GM19372 (cell line): ENCODE measurements around the gene GDF3.
"Not testable (repeated sequence)": the region's sequence is repeated elsewhere in the genome, so short reads cannot be mapped to it uniquely, and the experiment has no call there.

Source experiments
- ATAC-seq: cut with Tn5 transposase; IDR thresholded peaks from one replicate; pipeline ENCODE4 v1.9.1; 2021; ENCODE audit warnings: mild to moderate bottlenecking, low read depth, moderate library complexity; ENCODE audit not compliant: unreplicated experiment

GDF3 gene

DNA sequence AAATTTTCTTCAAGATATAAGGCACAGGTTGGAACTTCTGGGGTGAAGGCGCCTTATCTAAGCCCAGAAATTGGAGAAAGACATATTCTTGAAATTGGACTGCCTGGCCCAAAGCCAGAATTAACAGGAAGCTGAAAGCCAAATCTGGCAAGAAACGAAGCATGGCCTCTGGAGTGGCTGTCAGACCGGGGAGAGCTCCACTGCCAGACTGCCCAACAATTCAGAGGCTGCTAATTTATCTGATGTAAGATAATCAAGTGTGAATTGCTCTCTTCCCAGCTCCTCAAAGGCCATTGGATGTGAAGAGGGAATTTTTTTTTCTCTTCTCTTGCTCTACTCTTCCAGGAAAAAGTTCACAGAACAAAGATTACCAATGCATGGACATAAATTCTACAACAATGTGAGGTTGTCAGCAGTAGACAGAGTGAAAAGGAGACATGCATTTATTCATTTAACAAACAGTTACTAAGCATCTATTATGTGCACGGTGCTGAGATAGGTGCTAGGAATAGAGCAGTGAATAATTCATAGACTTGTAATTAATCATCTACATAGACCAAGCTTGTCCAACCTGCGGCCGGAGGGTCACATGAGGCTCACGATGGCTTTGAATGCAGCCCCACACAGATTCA lies at the start of gene GDF3:
GDF3 (minus strand) TSS at position 210 of the 632 bp plus-strand sequence; CDS start at position 163, 47 bp downstream.
- ATAC-seq, result no peak

DNA sequence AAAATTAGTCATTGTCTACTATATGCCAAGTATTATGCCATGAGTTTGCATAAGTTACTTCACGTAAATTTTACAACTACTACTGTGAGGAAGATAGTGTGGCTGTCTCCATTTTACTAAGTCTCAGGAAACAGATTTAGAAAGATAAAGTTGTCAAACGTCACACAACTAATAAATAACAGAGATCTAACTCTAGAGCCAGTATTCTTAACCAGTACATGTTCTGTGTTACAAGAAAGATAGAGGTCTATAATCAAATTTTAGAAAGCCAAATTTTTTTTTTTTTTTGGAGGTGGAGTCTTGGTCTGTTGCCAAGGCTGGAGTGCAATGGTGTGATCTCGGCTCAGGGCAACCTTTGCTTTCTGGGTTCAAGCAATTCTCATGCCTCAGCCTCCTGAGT lies 37.4 kb upstream of the GDF3 start:
- no peak for ATAC-seq

DNA sequence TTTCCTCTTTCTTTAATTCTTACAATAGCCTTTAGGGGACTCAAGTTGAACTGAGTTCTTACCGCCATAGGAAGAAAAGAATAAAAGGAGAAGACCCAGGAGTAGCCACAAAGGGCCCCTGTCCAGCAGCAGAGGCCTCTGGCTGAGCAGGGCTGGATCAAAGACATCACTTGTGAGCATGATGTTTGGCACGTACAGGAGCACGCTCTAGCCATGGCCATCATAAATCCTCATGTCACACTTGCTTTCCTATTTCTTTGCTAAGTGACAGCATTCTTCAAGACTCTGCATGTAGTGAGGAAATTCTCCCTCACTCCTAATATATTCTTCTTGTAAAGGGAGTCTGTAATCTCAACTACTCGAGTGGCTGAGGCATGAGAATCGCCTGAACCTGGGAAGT lies 35.9 kb upstream of the GDF3 start:
- ATAC-seq, result no peak

DNA sequence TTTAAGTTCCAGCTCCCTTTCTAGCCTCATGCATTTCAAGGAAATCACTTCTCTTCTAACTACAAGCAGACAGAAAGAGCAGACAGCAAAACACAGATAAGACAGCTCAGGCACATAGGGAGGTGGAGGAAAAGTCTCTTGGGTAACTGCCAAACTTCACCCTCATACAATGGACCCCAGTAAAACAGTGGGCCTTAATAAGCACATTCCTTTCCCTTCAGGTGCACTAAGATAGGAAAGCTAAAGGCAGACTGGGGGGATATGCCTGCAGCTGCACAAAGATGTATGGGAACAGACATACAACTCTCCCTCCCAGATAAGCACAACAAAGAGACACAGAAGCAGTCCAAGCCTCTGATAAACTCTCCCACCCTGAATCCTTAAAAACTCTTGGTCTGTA lies 35.4 kb upstream of the GDF3 start:
- ATAC-seq, result not testable (repeated sequence)

DNA sequence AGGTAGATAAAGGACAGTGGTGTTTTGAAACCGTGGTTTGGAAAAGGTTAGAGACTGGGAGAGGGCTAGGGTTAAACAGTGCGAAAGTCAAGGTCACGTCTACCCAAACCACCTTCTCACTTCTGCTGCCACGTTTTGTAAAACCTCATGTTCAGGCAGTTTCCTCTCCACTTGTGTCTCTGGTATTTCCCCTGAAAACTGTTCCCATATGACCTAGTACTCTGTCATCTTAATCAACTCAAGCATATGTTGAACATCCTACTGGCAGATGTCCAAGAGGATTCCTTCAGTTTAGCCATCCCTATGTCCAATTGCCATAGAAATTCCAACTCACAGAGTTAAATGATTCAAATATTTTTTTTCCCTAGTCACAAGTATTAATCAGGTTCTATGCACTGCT lies 34.2 kb upstream of the GDF3 start:
- no peak for ATAC-seq

DNA sequence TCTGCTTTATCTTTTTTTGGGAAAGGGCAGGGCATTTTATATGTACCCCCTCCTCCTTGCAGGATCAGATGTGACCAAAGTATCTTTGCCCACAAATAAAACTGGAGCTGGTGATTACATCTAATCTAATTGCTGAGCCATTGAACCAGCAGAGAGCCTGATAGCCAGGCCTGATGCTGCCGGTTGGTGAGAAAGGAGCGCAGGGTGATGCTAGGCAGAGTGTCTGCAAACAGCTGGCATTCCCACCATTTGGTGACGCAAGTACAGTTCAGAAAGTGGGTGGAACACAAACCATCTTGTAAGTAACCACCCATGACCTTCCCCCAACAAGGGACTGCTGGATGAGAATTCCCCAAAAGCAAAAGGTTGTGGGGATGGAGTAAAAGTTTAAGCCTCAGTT lies 28.4 kb upstream of the GDF3 start:
- ATAC-seq, result no peak

DNA sequence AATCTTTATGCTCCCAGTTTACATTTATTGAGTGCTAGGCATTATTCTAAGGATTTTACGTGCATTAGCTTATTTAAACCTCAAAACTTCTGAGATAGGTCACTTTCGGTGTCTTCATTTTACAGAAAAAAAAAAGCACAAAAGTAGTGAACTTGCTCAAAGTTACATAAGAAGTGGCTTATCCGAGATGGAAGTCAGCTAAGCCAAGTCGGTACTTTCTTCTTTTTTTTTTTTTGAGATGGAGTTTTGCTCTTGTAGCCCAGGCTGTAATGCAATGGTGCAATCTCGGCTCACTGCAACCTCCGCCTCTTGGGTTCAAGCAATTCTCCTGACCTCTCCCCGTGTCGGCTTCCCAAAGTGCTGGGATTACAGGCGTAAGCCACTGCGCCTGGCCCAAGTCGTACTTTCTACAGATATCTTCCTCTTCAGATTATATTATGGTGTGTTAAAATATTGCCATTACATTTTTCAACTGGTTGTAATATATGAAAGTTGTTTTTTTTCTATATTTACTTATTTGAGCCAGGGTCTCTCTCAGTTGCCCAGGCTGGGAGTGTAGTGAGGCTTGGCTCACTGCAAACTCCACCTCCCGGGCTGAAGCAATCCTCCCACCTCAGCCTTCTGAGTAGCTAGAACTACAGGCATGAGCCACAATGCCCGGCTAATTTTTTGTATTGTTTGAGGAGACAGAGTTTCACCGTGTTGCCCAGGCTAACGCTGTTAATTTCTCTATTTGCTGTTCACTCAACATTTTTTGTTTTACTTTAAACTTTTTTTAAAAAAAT lies 24.6 kb upstream of the GDF3 start:
- no peak for ATAC-seq

DNA sequence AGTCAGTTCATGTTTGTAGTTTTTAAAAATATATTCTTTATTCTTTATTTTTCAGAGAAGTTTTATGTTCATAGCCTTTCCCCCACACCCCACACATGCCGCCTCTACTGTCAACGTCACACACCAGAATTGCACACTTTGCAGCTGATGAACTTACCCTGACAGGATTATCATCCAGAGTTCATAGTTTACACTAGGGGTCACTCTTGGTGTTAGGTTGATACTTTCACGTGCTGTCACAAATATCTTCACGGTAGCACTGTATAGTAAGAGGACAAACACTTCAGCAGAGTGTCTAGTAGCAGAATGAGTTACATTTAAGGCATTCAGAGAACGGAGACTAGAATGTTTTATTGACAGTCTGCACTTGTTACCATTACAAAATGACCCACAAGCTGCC lies 20.8 kb upstream of the GDF3 start:
- no peak for ATAC-seq

DNA sequence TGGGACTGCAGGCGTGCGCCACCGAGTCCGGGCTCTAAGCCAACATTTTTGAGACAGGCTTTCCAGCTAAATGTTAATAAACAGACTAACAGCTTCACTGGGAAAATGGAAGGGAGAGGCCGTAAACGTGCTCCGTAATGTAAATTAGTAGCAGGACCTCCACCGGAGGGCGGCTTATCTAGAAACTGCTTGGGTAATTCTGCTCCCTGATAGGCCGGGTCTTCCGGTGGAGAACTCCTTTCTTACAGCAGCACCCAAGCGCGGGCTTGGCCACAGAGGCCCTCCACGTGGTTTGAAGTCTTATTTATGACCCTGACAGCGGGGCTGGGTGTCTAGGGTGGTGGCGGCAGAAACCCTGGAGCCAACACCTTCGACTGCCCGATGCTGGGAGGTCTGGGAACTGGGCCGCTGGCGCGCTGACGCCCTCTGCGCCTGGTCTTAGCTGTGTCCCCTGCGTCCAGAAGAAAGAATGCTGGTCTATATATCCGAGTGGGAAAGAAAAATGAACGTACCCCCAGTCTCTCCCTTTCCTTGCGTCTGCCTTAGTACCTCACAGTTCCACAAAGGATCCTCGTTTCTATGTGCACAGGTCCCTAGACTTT lies 17.4 kb upstream of the GDF3 start:
- no peak for ATAC-seq

DNA sequence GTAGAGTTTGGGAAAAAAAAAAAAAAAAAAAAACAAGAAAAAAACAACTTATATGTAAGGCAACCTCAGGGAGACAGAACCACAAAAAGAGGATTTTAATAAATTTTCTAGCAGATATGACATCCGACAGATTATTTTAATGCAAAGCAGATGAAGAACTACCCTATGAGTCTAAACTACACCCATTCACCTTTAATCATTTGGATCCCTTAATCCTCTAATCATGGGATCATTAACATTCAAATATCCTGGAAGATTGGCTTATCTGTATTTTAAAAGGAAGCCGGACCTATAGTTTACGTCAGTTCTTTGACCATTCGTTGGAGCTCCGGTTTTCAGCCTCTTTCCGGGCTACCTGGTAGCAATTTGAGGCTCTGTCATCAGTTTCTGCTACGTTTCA lies 15.6 kb upstream of the GDF3 start, which contains the start of gene DPPA3:
DPPA3 (plus strand) TSS at position 301 of the 400 bp plus-strand sequence. CDS start 138 bp downstream, outside the sequence.
- no peak for ATAC-seq

DNA sequence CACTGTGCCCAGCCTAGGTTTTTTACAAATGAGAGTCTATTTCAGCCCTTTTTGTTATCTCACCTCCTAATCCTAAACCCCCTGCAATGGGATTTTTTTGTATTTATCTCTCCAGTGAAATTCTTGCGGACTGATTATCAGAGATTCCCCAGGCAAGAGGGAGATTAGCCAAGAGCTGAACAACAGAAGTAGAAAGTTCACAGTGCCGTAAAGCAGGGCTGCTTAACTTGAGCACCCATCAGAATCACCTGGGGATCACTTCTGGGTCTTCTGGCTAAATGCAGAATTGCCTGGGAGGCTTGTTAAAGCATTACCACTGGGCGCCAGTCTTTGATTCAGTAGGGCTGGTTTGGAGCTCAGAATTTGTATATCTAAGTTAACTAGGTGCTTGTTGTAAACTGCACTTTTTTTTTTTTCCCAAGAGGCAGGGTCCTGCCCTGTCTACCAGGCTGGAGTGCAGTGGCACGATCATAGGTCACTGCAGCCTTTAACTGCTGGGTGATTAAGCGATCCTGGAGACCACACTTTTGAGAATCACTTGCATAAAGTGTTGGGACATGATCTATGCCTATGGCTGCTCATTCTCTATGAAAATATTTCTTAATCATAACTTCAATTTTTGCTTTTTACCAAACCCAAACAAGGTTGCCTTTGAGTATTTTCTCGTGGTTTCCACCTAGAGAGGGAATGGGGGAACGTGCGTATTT lies 14.5 kb upstream of the GDF3 start:
- no peak for ATAC-seq

DNA sequence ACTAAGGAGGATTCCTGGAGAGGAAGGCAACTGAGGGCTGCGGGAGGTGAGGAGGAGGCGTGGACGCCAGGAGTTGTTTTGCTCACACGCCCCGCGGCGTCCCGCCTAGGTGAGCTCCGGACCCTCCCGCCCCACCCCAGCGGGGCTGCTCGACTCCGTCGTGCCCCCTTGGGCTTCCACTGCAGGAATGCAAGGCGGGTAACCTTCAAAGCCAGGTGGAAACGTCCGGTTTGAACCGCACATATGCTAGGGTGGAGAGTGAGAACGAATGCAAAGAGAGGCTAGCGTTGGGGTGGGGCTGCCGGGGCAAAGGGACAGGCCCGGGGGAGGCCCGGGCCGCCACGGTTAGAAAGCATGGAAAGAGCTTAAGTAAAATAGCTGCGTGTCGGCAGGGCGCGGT lies 10.3 kb upstream of the GDF3 start:
- ATAC-seq, result no peak

DNA sequence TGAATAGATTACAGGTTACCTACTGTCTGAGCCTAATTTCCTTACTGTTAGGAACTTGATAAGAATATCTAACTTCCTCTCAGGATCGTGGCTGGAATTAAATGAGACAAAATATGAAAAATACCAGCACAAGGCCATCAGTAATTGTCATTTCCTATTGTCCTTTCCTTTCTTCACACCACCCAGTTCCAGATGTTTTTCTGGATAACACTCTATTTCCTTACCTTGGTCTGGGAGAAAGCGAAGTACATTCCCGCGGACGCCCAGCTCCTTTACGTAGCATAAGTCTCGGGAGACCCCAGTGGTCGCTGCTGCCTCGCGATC lies 376 bp downstream of the GDF3 start:
- ATAC-seq, result no peak

DNA sequence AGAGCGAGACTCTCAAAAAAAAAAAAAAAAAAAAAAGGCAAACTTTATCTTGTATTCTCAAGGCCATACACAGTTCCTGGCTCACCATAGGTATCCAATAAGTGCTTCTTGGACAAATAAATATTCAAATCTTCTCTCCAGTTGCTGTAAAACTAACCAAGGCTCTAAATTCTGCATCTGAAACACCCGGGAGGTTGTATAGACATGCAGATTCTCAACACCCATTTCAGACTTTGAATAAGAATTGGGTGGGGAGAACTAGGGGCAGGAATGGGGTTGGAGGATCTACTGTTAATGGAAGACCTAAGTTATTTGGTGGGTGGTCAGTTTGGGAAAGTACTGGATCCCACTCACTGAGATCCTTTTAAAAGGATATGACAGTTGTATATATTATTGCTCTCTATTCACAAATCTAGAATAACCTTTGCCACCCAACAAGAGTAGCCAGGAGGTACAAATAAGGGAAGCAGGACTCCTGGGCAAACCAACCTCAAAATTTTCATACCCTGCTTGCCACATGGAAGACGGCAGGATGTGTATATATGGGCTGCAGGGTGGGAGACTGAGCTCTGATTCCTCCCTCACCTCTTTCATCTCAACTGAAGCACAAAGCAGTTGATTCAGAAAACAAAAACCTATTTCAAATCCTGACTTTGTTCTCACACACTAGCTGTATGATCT lies 879 bp downstream of the GDF3 start:
- no peak for ATAC-seq

DNA sequence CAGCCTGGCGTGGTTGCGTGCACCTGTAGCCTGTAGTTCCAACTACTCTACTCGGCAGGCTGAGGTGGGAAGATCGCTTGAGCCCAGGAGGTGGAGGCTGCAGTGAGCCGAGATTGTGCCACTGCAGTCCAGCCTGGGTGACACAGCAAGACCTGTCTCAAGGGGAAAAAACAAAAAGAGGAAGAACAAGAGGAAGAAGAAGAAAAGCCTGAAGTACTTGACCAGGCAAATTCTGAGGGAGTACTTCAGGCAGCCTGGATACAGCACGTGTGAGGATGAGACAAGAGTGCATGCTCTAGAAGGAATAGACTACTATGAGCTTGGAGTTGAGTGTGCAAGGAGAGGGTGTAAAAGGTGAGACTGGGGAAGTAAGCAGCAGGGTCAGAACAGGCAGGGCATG lies 1.8 kb downstream of the GDF3 start:
- no peak for ATAC-seq

DNA sequence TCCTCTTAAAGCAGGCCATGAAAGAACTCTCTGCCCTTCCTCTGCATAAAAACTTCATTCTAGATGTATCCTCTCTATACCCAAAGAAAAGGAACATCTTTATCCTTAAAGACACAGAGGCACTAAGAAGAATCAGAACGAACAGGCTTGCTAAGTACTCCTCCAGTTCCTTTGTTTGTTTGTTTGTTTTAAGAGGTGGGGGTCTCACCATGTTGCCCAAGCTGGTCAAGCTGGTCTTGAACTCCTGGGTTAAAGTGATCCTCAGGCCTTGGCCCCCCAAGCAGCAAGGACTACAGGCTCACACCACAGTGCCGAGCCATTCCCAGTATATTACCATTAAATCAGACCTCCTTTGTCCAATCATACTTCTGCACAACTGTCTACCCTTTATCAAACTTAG lies 14.0 kb downstream of the GDF3 start:
- ATAC-seq, result no peak

DNA sequence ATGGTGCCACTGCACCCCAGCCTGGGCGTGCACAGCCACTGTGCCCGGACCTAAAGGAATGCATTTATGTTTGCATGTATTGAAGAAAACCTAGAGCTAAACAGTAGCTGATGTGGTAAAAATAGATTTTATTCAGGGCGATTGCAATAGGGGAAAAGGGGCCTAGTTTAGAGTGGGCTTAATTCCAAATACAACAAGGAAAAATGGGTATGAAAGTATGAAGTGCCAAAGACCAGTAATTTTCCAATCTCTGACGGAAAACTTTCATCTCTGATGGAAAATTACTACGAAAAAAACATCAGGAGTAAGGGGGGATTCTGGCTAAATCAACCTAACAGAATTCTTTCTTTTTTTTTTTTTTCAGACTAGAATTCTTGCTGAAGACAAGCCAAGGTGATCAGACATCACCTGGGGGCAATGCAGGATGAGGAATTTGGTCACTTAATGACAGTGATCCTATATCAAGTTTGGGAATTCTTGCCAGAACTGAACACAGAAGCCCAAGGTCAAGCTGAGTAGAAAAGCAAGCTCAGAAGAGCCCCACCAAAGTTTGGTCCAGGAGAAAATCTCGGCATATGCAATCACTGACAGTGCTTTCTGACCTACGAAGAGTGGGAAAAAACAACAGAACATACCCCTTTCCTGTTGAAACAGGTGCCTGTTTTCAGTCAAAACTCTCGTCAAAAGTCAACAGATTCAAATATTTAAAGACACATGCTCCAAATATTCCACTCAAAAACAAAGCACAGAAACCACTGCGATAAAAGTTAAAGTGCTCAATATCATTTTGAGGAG lies 16.1 kb downstream of the GDF3 start:
- ATAC-seq, result no peak

DNA sequence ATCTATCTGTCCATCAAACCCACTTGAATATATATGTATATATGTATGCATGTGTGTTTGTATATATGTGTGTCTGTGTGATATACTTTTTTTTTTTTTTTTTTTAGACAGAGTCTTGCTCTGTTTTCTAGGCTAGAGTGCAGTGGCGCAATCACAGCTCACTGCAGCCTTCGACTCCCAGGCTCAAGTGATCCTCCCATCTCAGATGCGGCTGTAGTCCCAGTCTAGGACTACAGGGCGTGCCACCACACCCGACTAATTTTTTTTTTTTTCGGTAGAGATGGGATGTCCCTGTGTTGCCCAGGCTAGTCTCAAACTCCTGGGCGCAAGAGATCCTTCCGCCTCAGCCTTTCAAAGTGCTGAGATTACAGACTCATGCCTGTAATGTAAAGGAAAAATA lies 16.8 kb downstream of the GDF3 start:
- no peak for ATAC-seq

DNA sequence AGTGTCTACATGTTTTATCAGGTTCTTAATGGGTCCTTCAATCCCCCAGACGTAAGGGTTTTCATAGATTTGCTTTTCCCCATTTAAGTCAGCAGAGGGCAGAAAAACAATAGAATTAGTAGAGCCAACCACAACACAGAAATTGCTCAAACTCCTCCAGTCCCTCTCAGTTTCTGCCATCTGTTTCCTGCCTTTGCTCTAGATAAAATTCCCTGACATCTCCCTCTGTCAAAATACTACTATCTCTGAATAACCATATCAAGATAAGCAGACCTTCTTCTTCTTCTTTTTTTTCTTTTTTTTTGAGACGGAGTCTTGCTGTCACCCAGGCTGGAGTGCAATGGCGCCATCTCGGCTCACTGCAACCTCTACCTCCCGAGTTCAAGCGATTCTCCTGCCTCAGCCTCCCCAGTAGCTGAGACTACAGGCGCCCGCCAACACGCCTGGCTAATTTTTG lies 18.1 kb downstream of the GDF3 start:
- ATAC-seq, result not testable (repeated sequence)

DNA sequence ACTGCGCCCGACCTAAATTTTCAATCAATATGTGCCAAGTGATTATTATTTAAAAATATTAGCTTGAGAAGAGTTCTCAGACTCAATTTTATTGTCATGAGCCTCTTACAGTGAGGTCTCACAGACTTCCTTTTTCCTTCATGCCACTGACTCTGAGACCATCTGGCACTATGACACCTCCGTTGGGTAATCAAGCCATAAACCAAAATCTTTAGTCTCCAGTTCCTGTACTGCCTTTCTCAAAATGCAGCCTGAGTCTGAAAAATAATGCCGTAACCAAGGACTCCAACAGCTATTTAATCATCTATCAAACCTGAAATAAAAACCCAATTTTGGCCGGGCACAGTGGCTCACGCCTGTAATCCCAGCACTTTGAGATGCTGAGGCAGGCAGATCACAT lies 20.1 kb downstream of the GDF3 start:
- ATAC-seq, result not testable (repeated sequence)
